Omental fat pad (tissue), 4 donors: ENCODE measurements around the gene PRPSAP2. TPM values are rescaled to one million over a fixed set of nuclear protein-coding genes. Genes with fewer than 3 reads are reported as not detected.
"Not testable (repeated sequence)": the region's sequence is repeated elsewhere in the genome, so short reads cannot be mapped to it uniquely, and the experiment has no call there.

Experiments
- ATAC-seq: fragments of 150-250 bp; one replicate; pipeline ENCODE4 v1.9.1; 2016; ENCODE audit warnings: mild to moderate bottlenecking, moderate library complexity; ENCODE audit not compliant: low FRiP score
- DNase-seq: peaks from one replicate; pipeline ENCODE4 v3.0.0-alpha.2; 2019; ENCODE audit warnings: low spot score
- total RNA-seq, 4 donors: library from RNA; depleted of rRNA; stranded (reverse); fragments of >200 nt; gene quantifications; one replicate each; pipeline ENCODE4 v1.1.0, GENCODE V29; 2016
- TF ChIP-seq, protein P1 (sequence below), 3 donors: fragments of 450-650 bp; IDR thresholded peaks; one replicate each; pipeline ENCODE4 v1.5.1; 2016 to 2017; ENCODE audit warnings: antibody characterized with exemption in 3 of 3, mild to moderate bottlenecking in 3 of 3, moderate library complexity in 2 of 3

Gene PRPSAP2
- total RNA-seq, 4 donors from 2014 or later: 14.3 to 28.4 (median 14.9) TPM

DNA sequence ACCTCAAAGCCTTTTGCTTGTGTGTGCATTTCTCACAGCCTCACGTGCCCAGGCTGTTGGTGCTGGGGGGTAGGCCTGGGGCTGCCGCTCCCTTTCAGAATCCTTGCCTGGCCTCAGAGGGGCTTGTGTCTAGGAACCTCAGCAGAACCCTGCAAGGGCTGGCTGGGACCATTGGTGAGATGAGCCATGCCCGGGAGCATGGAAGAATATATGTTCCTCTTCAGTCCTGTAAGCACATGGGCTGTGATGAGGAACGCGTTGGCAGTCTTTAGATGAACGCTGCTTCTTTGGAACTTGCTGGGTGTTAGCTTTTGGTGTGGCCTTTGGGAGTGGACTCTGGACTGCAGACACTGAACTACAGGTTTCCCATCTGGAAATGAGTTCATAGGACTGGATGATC, 62.0 kb downstream of the PRPSAP2 start:
- TF ChIP-seq, protein P1, sequence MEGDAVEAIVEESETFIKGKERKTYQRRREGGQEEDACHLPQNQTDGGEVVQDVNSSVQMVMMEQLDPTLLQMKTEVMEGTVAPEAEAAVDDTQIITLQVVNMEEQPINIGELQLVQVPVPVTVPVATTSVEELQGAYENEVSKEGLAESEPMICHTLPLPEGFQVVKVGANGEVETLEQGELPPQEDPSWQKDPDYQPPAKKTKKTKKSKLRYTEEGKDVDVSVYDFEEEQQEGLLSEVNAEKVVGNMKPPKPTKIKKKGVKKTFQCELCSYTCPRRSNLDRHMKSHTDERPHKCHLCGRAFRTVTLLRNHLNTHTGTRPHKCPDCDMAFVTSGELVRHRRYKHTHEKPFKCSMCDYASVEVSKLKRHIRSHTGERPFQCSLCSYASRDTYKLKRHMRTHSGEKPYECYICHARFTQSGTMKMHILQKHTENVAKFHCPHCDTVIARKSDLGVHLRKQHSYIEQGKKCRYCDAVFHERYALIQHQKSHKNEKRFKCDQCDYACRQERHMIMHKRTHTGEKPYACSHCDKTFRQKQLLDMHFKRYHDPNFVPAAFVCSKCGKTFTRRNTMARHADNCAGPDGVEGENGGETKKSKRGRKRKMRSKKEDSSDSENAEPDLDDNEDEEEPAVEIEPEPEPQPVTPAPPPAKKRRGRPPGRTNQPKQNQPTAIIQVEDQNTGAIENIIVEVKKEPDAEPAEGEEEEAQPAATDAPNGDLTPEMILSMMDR (IDR thresholded peaks at IDR 0.05): no peak
- ATAC-seq: no peak
- no peak for DNase-seq

DNA sequence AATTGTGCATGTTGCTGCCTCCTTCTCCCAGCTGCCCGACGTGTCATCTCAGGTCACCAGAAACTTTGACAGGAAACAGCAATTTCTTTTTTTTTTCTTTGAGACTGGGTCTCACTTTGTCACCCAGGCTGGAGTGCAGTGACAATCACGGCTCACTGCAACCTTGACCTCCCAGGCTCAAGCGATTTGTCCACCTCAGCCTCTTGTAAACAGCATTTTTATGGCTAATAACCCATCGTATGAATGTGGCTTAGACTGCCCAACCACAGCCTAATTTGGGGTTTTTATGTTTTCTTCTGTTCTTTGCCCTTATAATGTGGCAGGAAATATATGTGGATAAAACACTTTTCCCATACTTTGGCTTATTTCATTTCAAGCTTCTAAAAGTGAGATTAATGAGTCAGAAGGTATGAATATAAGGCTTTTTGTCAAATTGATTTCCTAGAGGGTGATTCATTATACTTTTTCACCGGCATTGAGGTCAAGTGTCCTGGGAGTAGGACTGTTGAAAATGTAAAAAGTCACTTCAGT, 63.0 kb downstream of the PRPSAP2 start:
- DNase-seq (no peak), ATAC-seq (no peak)
- TF ChIP-seq, protein P1 (IDR thresholded peaks at IDR 0.05): no peak

DNA sequence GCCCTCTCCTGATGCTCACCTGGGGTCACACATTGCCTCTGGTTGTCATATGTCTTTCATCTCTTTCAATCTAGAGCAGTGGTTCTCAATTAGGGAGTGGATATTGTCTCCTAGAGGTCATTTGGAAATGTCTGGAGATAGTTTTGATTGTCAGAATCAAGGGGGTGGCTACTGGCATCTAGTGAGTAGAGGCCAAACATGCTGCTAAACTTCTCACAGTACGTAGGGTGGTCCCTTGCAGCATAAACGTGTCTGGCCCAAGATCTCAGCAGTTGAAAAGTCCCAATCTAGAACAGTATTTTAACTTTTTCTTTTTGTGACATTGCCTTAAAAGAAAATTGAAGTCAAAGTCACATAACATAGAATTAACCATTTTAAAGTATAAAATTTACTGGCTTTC, 63.6 kb downstream of the PRPSAP2 start:
- TF ChIP-seq, protein P1 (IDR thresholded peaks at IDR 0.05): no peak
- DNase-seq (no peak), ATAC-seq (no peak)

DNA sequence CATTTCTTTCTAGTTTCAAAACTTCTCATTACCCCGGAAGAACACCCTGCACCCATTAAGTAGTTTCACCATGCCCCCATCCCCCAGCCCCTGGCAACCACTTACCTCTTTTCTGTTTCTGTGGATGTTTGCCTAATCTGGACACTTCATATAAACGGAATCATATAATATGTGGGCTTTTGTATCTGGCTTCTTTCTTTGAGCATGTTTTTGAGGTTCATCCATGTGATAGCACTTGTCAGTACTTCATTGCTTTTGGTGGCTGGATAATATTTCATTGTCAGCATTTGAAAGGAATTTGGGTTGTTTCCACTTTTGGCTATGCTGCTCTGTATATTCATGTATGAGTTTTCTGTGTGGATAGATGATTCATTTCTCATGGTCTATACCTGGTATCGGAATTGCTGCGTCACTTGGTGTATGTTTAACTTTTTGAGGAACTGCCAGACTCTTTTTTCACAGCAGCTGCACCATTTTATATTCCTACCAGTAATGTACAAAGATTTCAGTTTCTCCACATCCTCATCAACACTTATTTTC, 64.1 kb downstream of the PRPSAP2 start:
- ATAC-seq (no peak), DNase-seq (no peak)
- TF ChIP-seq, protein P1 (IDR thresholded peaks at IDR 0.05): no peak

DNA sequence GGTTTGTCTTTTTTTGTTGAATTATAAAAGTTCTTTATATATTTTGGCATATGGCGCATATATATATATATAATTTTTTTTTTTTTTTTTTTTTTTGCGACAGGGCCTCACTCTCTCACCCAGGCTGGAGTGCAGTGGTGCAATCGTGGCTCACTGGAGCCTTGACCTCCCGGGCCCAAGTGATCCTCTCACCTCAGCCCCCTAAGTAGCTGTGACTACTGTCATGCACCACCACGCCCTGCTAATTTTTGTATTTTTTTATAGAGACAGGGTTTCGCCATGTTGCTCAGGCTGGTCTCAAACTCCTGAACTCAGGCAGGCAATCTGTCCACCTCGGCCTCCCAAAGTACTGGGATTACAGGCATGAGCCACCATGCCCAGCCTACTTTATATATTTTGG, 64.7 kb downstream of the PRPSAP2 start:
- not testable (repeated sequence) for ATAC-seq, DNase-seq

DNA sequence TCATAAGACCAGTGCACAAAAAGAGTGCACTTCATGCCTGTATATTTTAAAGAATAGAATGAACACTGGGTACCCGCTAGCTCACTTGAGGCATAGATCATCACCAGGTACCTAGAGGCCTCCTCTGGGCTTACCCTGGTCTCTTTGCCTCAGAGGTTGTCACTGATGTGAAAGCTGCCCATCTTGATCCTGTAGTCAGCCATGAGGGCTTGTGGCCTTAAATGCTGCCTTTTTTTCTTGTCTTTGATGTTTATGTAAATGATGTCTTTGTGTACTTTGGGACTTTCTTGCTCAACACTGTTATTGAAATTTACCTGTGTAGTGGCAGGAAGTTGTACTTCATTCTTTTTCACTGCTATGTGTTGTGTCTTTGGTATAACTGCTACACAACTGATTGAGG, 67.3 kb downstream of the PRPSAP2 start:
- TF ChIP-seq, protein P1 (IDR thresholded peaks at IDR 0.05): no peak
- no peak for DNase-seq
- ATAC-seq: no peak

DNA sequence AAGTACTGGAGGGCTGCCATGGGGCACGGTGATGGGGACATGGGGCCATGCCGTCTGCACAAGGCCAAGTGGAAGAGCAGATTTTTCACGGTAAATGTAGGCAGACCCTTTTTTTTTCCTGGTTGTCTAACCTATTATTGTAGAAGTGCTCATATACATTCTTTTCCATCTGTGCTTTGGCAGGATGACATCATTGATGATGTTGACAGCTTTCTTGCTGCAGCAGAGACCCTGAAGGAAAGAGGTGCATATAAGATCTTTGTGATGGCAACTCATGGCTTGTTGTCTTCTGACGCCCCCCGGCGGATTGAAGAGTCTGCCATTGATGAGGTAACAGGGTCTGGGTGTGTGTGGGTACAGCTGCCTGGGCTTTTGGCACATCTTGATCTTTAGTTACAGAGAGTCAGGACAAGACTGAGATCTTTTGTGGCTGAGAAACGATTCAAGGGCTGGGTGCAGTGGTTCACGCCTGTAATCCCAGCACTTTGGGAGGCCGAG, 70.7 kb downstream of the PRPSAP2 start:
- DNase-seq (no peak), ATAC-seq (no peak)
- TF ChIP-seq, protein P1 (IDR thresholded peaks at IDR 0.05): no peak
